ENCODE data around the gene VGF. TPM values are rescaled to one million over a fixed set of nuclear protein-coding genes. Genes with fewer than 3 reads are reported as not detected.
A peak's percentile ranks its signal among the peaks of the same experiment; 100 is the strongest.

VGF gene
- total RNA-seq, 1 experiment from 2014 or later: 0.14 TPM

- BruUV-seq (replicated peaks): no TSS peak
- DNase-seq: peak; percentile 86
- Mint-ChIP-seq H3K27me3 (ENCODE audit: unreplicated experiment) (no peaks in the 10 kb centered on the region), H3K36me3 (ENCODE audit: insufficient read depth, unreplicated experiment) (peaks cover 30% of the 10 kb centered on the region), H3K27ac (ENCODE audit: unreplicated experiment) (peak within 1 kb of the TSS; percentile 60), H3K4me3 (ENCODE audit: low read depth, unreplicated experiment) (peak within 1 kb of the TSS; percentile 58), H3K9me3 (ENCODE audit: low read depth, unreplicated experiment) (no peaks in the 10 kb centered on the region), H3K4me1 (ENCODE audit: low read depth, unreplicated experiment) (peaks cover 7% of the 10 kb centered on the region)
- no peak for TF ChIP-seq CTCF (IDR thresholded peaks at IDR 0.05; ENCODE audit: unreplicated experiment)
- intact Hi-C loops (cut with micrococcal nuclease; ENCODE audit: unreplicated experiment): no loop called here
- CTCF ChIA-PET: no interaction called here
Observed at GRCh38 chr7:101153969-101154692, 11.2 kb downstream of the VGF start, which contains the start of gene AP1S1. TSS of gene AP1S1 (plus strand) at chr7:101154476. CDS start at chr7:101154515, 39 bp downstream.

- CTCF ChIA-PET: no interaction called here
- H3K27me3 Mint-ChIP-seq (ENCODE audit: unreplicated experiment): no peaks in the 10 kb centered on the region
- H3K27ac Mint-ChIP-seq (ENCODE audit: unreplicated experiment): no peak overlapping the region
- peaks cover 27% of the 10 kb centered on the region for H3K36me3 Mint-ChIP-seq (ENCODE audit: insufficient read depth, unreplicated experiment)
- no peak overlapping the region for H3K4me3 Mint-ChIP-seq (ENCODE audit: low read depth, unreplicated experiment)
- peaks cover 7% of the 10 kb centered on the region for H3K4me1 Mint-ChIP-seq (ENCODE audit: low read depth, unreplicated experiment)
- no peak for DNase-seq
- intact Hi-C loops (cut with micrococcal nuclease; ENCODE audit: unreplicated experiment): no loop called here
- BruUV-seq (replicated peaks): no TSS peak
- no peak for TF ChIP-seq CTCF (IDR thresholded peaks at IDR 0.05; ENCODE audit: unreplicated experiment)
- H3K9me3 Mint-ChIP-seq (ENCODE audit: low read depth, unreplicated experiment): no peaks in the 10 kb centered on the region
Observed at GRCh38 chr7:101151908-101152651, 13.3 kb downstream of the VGF start.

GRCh38 chr7:101140746-101141382 is 24.5 kb downstream of the VGF start:
- CTCF ChIA-PET: interaction anchor here (0.5 to 1.7 kb wide), 2 partner anchors 46 to 52 kb away, joined by 6 to 7 read pairs; no protein-coding TSS in a partner anchor
- H3K4me1 Mint-ChIP-seq (ENCODE audit: low read depth, unreplicated experiment): peaks cover 22% of the 10 kb centered on the region
- BruUV-seq (replicated peaks): no TSS peak
- no peak for TF ChIP-seq CTCF (IDR thresholded peaks at IDR 0.05; ENCODE audit: unreplicated experiment)
- no peaks in the 10 kb centered on the region for H3K9me3 Mint-ChIP-seq (ENCODE audit: low read depth, unreplicated experiment)
- no peak for DNase-seq
- no peak overlapping the region for H3K4me3 Mint-ChIP-seq (ENCODE audit: low read depth, unreplicated experiment)
- peaks cover 7% of the 10 kb centered on the region for H3K36me3 Mint-ChIP-seq (ENCODE audit: insufficient read depth, unreplicated experiment)
- intact Hi-C loops (cut with micrococcal nuclease; ENCODE audit: unreplicated experiment): loop anchor here (10.0 kb wide), 1 partner anchor 144 kb away; no protein-coding TSS in a partner anchor
- H3K27me3 Mint-ChIP-seq (ENCODE audit: unreplicated experiment): no peaks in the 10 kb centered on the region
- peak overlapping the region; percentile 49 for H3K27ac Mint-ChIP-seq (ENCODE audit: unreplicated experiment)

- H3K27ac Mint-ChIP-seq (ENCODE audit: unreplicated experiment): peak overlapping the region; percentile 49
- no peak overlapping the region for H3K4me3 Mint-ChIP-seq (ENCODE audit: low read depth, unreplicated experiment)
Observed at GRCh38 chr7:101140339-101140699, 25.1 kb downstream of the VGF start.

More at GRCh38 chr7:101140339-101140699, 25.1 kb downstream of the VGF start:
- Mint-ChIP-seq H3K36me3 (ENCODE audit: insufficient read depth, unreplicated experiment) (peaks cover 7% of the 10 kb centered on the region), H3K27me3 (ENCODE audit: unreplicated experiment) (no peaks in the 10 kb centered on the region), H3K9me3 (ENCODE audit: low read depth, unreplicated experiment) (no peaks in the 10 kb centered on the region), H3K4me1 (ENCODE audit: low read depth, unreplicated experiment) (peaks cover 23% of the 10 kb centered on the region)
- intact Hi-C loops (cut with micrococcal nuclease; ENCODE audit: unreplicated experiment): loop anchor here (10.0 kb wide), 1 partner anchor 144 kb away; no protein-coding TSS in a partner anchor
- no TSS peak for BruUV-seq (replicated peaks)
- CTCF ChIA-PET: interaction anchor here (1.7 kb wide), 1 partner anchor 52 kb away, joined by 6 read pairs; no protein-coding TSS in a partner anchor
- TF ChIP-seq CTCF (IDR thresholded peaks at IDR 0.05; ENCODE audit: unreplicated experiment): no peak
- DNase-seq: no peak

Measured in Calu3 (cell line).